BE2C (cell line): ENCODE results near the gene ARID3A.
A peak's percentile ranks its signal among the peaks of the same experiment; 100 is the strongest.

Experiments used
- DNase-seq: peaks from one replicate; pipeline ENCODE4 v3.0.0-alpha.2; 2020
- H3K27me3 ChIP-seq: fragments of 250-450 bp; sonication (Bioruptor Pico); 2 replicates; pipeline ENCODE4 v1.5.1; 2020; ENCODE audit warnings: mild to moderate bottlenecking
- H3K36me3 ChIP-seq: fragments of 250-450 bp; sonication (Bioruptor Pico); 2 replicates; pipeline ENCODE4 v1.5.1; 2020; ENCODE audit warnings: mild to moderate bottlenecking
- H3K4me1 ChIP-seq: fragments of 250-450 bp; sonication (Bioruptor Pico); 2 replicates; pipeline ENCODE4 v1.5.1; 2020
- H3K4me3 ChIP-seq: 2 replicates; pipeline ENCODE4 v1.5.1; 2011; ENCODE audit warnings: low read depth, low read length
- H3K9me3 ChIP-seq: fragments of 250-450 bp; sonication (Bioruptor Pico); 2 replicates; pipeline ENCODE4 v1.5.1; 2020
- CTCF ChIP-seq: IDR thresholded peaks from 2 replicates; pipeline ENCODE4 v1.5.1; 2012; ENCODE audit warnings: mild to moderate bottlenecking, low read depth, low read length

Gene ARID3A

GRCh38 chr19:991174-991931 lies 65.5 kb downstream of the ARID3A start:
- no peak overlapping the region for H3K4me3 ChIP-seq
- TF ChIP-seq CTCF, result no peak
- peaks cover 48% of the 10 kb centered on the region for H3K36me3 ChIP-seq
- peak; percentile 93 for DNase-seq
- H3K4me1 ChIP-seq, result peaks cover 11% of the 10 kb centered on the region
- no peaks in the 10 kb centered on the region for H3K9me3 ChIP-seq
- H3K27me3 ChIP-seq, result peaks cover 8% of the 10 kb centered on the region

GRCh38 chr19:991932-992669 lies 66.3 kb downstream of the ARID3A start:
- no peak for TF ChIP-seq CTCF
- H3K4me1 ChIP-seq, result peaks cover 13% of the 10 kb centered on the region
- peaks cover 15% of the 10 kb centered on the region for H3K27me3 ChIP-seq
- H3K9me3 ChIP-seq, result no peaks in the 10 kb centered on the region
- H3K36me3 ChIP-seq, result peaks cover 43% of the 10 kb centered on the region
- peak; percentile 14 for DNase-seq
- no peak overlapping the region for H3K4me3 ChIP-seq

- no peak for DNase-seq
- Histone ChIP-seq H3K4me3 (no peak overlapping the region), H3K27me3 (peaks cover 21% of the 10 kb centered on the region), H3K9me3 (no peaks in the 10 kb centered on the region), H3K4me1 (peaks cover 13% of the 10 kb centered on the region), H3K36me3 (peaks cover 43% of the 10 kb centered on the region)
- TF ChIP-seq CTCF, result no peak
Observed at GRCh38 chr19:992670-993055, 66.8 kb downstream of the ARID3A start.

GRCh38 chr19:993361-993830 lies 67.6 kb downstream of the ARID3A start:
- TF ChIP-seq CTCF, result no peak
- Histone ChIP-seq H3K27me3 (peaks cover 28% of the 10 kb centered on the region), H3K4me3 (no peak overlapping the region), H3K36me3 (peaks cover 40% of the 10 kb centered on the region), H3K9me3 (no peaks in the 10 kb centered on the region), H3K4me1 (peaks cover 13% of the 10 kb centered on the region)
- DNase-seq, result no peak

- no peak for TF ChIP-seq CTCF
- H3K9me3 ChIP-seq, result no peaks in the 10 kb centered on the region
- no peak overlapping the region for H3K4me3 ChIP-seq
- peaks cover 34% of the 10 kb centered on the region for H3K27me3 ChIP-seq
- no peak for DNase-seq
- peaks cover 38% of the 10 kb centered on the region for H3K36me3 ChIP-seq
- H3K4me1 ChIP-seq, result peaks cover 13% of the 10 kb centered on the region
Observed at GRCh38 chr19:993831-994393, 68.1 kb downstream of the ARID3A start.

GRCh38 chr19:994516-994915 lies 68.7 kb downstream of the ARID3A start:
- TF ChIP-seq CTCF, result no peak
- Histone ChIP-seq H3K36me3 (peaks cover 38% of the 10 kb centered on the region), H3K4me1 (peaks cover 13% of the 10 kb centered on the region), H3K9me3 (no peaks in the 10 kb centered on the region), H3K4me3 (no peak overlapping the region), H3K27me3 (peaks cover 40% of the 10 kb centered on the region)
- DNase-seq, result no peak
